Measurements from ENCODE around the gene NBAS. TPM values are rescaled to one million over a fixed set of nuclear protein-coding genes. Genes with fewer than 3 reads are reported as not detected.
A peak's percentile ranks its signal among the peaks of the same experiment; 100 is the strongest.

The NBAS gene
- 43.7 TPM for polyA plus RNA-seq (2013)

- peaks cover 9 to 32% (median 22%) of the 10 kb centered on the region in 4 experiments for H3K4me1 ChIP-seq (ENCODE audit: control extremely low read depth in 1 of 4, control insufficient read depth in 4 of 4, insufficient read depth in 4 of 4, low read length in 3 of 4)
- peak; percentile 81 to 86 (median 85) for DNase-seq
- H3K36me3 ChIP-seq (ENCODE audit: control insufficient read depth in 4 of 4, insufficient read depth in 4 of 4, low read length in 3 of 4) = no peaks in the 10 kb centered on the region
- WGBS (ENCODE audit: insufficient coverage) = 0% methylated on average over 27 of the region's 30 CpGs
- no peaks in the 10 kb centered on the region for H3K27me3 ChIP-seq (replicated peaks in 2 of 5; ENCODE audit: control insufficient read depth in 4 of 5, insufficient read depth in 5 of 5, low read length in 4 of 5)
- no peaks in the 10 kb centered on the region for H3K9me3 ChIP-seq (ENCODE audit: control extremely low read depth in 1 of 5, control insufficient read depth in 4 of 5, insufficient read depth in 2 of 5, low read depth in 1 of 5, low read length in 4 of 5)
- peak within 1 kb of the TSS; percentile 84 to 99 (median 92) for H3K4me3 ChIP-seq (ENCODE audit: control insufficient read depth in 1 of 7, extremely low read depth in 1 of 7, insufficient read depth in 4 of 7, low read depth in 2 of 7, low read length in 6 of 7)
- ChIA-PET CTCF (interaction anchor here (0.6 to 3.1 kb wide), 7 partner anchors 8 to 236 kb away, joined by 3 to 13 read pairs (median 3); no protein-coding TSS in a partner anchor), POLR2A (no interaction called here)
- H3K27ac ChIP-seq (ENCODE audit: insufficient read depth in 1 of 2, low read depth in 1 of 2, low read length in 2 of 2, poor library complexity in 1 of 2, severe bottlenecking in 2 of 2) = peak within 1 kb of the TSS; percentile 74 to 89
Measured at GRCh38 chr2:15560988-15561573, at the start of gene NBAS. Gene NBAS, minus strand, starts transcription at chr2:15561334. Its CDS starts 30 bp downstream, at chr2:15561304.

- no peaks in the 10 kb centered on the region for H3K27me3 ChIP-seq (replicated peaks in 2 of 5; ENCODE audit: control insufficient read depth in 4 of 5, insufficient read depth in 5 of 5, low read length in 4 of 5)
- no peaks in the 10 kb centered on the region for H3K4me1 ChIP-seq (ENCODE audit: control extremely low read depth in 1 of 4, control insufficient read depth in 4 of 4, insufficient read depth in 4 of 4, low read length in 3 of 4)
- ChIA-PET POLR2A (interaction anchor here (0.6 kb wide), 1 partner anchor 14 kb away, joined by 3 read pairs; no protein-coding TSS in a partner anchor), CTCF (interaction anchor here (0.6 kb wide), 2 partner anchors 19 to 20 kb away, joined by 3 read pairs; no protein-coding TSS in a partner anchor)
- DNase-seq = no peak
- no peak overlapping the region for H3K27ac ChIP-seq (ENCODE audit: insufficient read depth in 1 of 2, low read depth in 1 of 2, low read length in 2 of 2, poor library complexity in 1 of 2, severe bottlenecking in 2 of 2)
- H3K4me3 ChIP-seq (ENCODE audit: control insufficient read depth in 1 of 7, extremely low read depth in 1 of 7, insufficient read depth in 4 of 7, low read depth in 2 of 7, low read length in 6 of 7) = no peak overlapping the region
- no peaks in the 10 kb centered on the region for H3K9me3 ChIP-seq (ENCODE audit: control extremely low read depth in 1 of 5, control insufficient read depth in 4 of 5, insufficient read depth in 2 of 5, low read depth in 1 of 5, low read length in 4 of 5)
- no CpG with 5 or more reads among the region's 5 CpGs for WGBS (ENCODE audit: insufficient coverage)
- peaks cover 14 to 68% (median 45%) of the 10 kb centered on the region in 4 experiments for H3K36me3 ChIP-seq (ENCODE audit: control insufficient read depth in 4 of 4, insufficient read depth in 4 of 4, low read length in 3 of 4)
Measured at GRCh38 chr2:15610430-15610952, 49.4 kb upstream of the NBAS start.

GRCh38 chr2:15609341-15610042, 48.4 kb upstream of the NBAS start:
- DNase-seq = no peak
- Histone ChIP-seq H3K27ac (ENCODE audit: insufficient read depth in 1 of 2, low read depth in 1 of 2, low read length in 2 of 2, poor library complexity in 1 of 2, severe bottlenecking in 2 of 2) (no peak overlapping the region), H3K27me3 (replicated peaks in 2 of 5; ENCODE audit: control insufficient read depth in 4 of 5, insufficient read depth in 5 of 5, low read length in 4 of 5) (no peaks in the 10 kb centered on the region), H3K9me3 (ENCODE audit: control extremely low read depth in 1 of 5, control insufficient read depth in 4 of 5, insufficient read depth in 2 of 5, low read depth in 1 of 5, low read length in 4 of 5) (no peaks in the 10 kb centered on the region), H3K4me1 (ENCODE audit: control extremely low read depth in 1 of 4, control insufficient read depth in 4 of 4, insufficient read depth in 4 of 4, low read length in 3 of 4) (no peaks in the 10 kb centered on the region), H3K36me3 (ENCODE audit: control insufficient read depth in 4 of 4, insufficient read depth in 4 of 4, low read length in 3 of 4) (peaks cover 24 to 71% (median 54%) of the 10 kb centered on the region in 4 experiments), H3K4me3 (ENCODE audit: control insufficient read depth in 1 of 7, extremely low read depth in 1 of 7, insufficient read depth in 4 of 7, low read depth in 2 of 7, low read length in 6 of 7) (no peak overlapping the region)
- no CpG with 5 or more reads among the region's 1 CpG for WGBS (ENCODE audit: insufficient coverage)
- ChIA-PET POLR2A (no interaction called here), CTCF (no interaction called here)

GRCh38 chr2:15608392-15608761, 47.2 kb upstream of the NBAS start:
- POLR2A ChIA-PET = interaction anchor here (0.6 kb wide), 1 partner anchor 516 kb away, joined by 3 read pairs; no protein-coding TSS in a partner anchor
- H3K27ac ChIP-seq (ENCODE audit: insufficient read depth in 1 of 2, low read depth in 1 of 2, low read length in 2 of 2, poor library complexity in 1 of 2, severe bottlenecking in 2 of 2) = no peak overlapping the region
- H3K4me3 ChIP-seq (ENCODE audit: control insufficient read depth in 1 of 7, extremely low read depth in 1 of 7, insufficient read depth in 4 of 7, low read depth in 2 of 7, low read length in 6 of 7) = no peak overlapping the region
- H3K27me3 ChIP-seq (replicated peaks in 2 of 5; ENCODE audit: control insufficient read depth in 4 of 5, insufficient read depth in 5 of 5, low read length in 4 of 5) = no peaks in the 10 kb centered on the region
- no CpG with 5 or more reads among the region's 4 CpGs for WGBS (ENCODE audit: insufficient coverage)
- CTCF ChIA-PET = interaction anchor here (0.6 kb wide), 1 partner anchor 1004 kb away, joined by 3 read pairs; no protein-coding TSS in a partner anchor
- H3K4me1 ChIP-seq (ENCODE audit: control extremely low read depth in 1 of 4, control insufficient read depth in 4 of 4, insufficient read depth in 4 of 4, low read length in 3 of 4) = no peaks in the 10 kb centered on the region
- H3K36me3 ChIP-seq (ENCODE audit: control insufficient read depth in 4 of 4, insufficient read depth in 4 of 4, low read length in 3 of 4) = peaks cover 30 to 75% (median 60%) of the 10 kb centered on the region in 4 experiments
- DNase-seq = no peak
- H3K9me3 ChIP-seq (ENCODE audit: control extremely low read depth in 1 of 5, control insufficient read depth in 4 of 5, insufficient read depth in 2 of 5, low read depth in 1 of 5, low read length in 4 of 5) = no peaks in the 10 kb centered on the region

- Histone ChIP-seq H3K27me3 (replicated peaks in 2 of 5; ENCODE audit: control insufficient read depth in 4 of 5, insufficient read depth in 5 of 5, low read length in 4 of 5) (no peaks in the 10 kb centered on the region), H3K4me3 (ENCODE audit: control insufficient read depth in 1 of 7, extremely low read depth in 1 of 7, insufficient read depth in 4 of 7, low read depth in 2 of 7, low read length in 6 of 7) (no peak overlapping the region), H3K9me3 (ENCODE audit: control extremely low read depth in 1 of 5, control insufficient read depth in 4 of 5, insufficient read depth in 2 of 5, low read depth in 1 of 5, low read length in 4 of 5) (no peaks in the 10 kb centered on the region), H3K4me1 (ENCODE audit: control extremely low read depth in 1 of 4, control insufficient read depth in 4 of 4, insufficient read depth in 4 of 4, low read length in 3 of 4) (no peaks in the 10 kb centered on the region), H3K27ac (ENCODE audit: insufficient read depth in 1 of 2, low read depth in 1 of 2, low read length in 2 of 2, poor library complexity in 1 of 2, severe bottlenecking in 2 of 2) (no peak overlapping the region), H3K36me3 (ENCODE audit: control insufficient read depth in 4 of 4, insufficient read depth in 4 of 4, low read length in 3 of 4) (peaks cover 35 to 77% (median 63%) of the 10 kb centered on the region in 4 experiments)
- DNase-seq = no peak
- 96% methylated on average over 5 of the region's 7 CpGs for WGBS (ENCODE audit: insufficient coverage)
- ChIA-PET CTCF (no interaction called here), POLR2A (no interaction called here)
Measured at GRCh38 chr2:15607709-15608391, 46.7 kb upstream of the NBAS start.

- Histone ChIP-seq H3K4me1 (ENCODE audit: control extremely low read depth in 1 of 4, control insufficient read depth in 4 of 4, insufficient read depth in 4 of 4, low read length in 3 of 4) (no peaks in the 10 kb centered on the region), H3K27ac (ENCODE audit: insufficient read depth in 1 of 2, low read depth in 1 of 2, low read length in 2 of 2, poor library complexity in 1 of 2, severe bottlenecking in 2 of 2) (no peak overlapping the region), H3K9me3 (ENCODE audit: control extremely low read depth in 1 of 5, control insufficient read depth in 4 of 5, insufficient read depth in 2 of 5, low read depth in 1 of 5, low read length in 4 of 5) (no peaks in the 10 kb centered on the region), H3K27me3 (replicated peaks in 2 of 5; ENCODE audit: control insufficient read depth in 4 of 5, insufficient read depth in 5 of 5, low read length in 4 of 5) (no peaks in the 10 kb centered on the region), H3K4me3 (ENCODE audit: control insufficient read depth in 1 of 7, extremely low read depth in 1 of 7, insufficient read depth in 4 of 7, low read depth in 2 of 7, low read length in 6 of 7) (no peak overlapping the region), H3K36me3 (ENCODE audit: control insufficient read depth in 4 of 4, insufficient read depth in 4 of 4, low read length in 3 of 4) (peaks cover 42 to 88% (median 71%) of the 10 kb centered on the region in 4 experiments)
- no CpG with 5 or more reads among the region's 8 CpGs for WGBS (ENCODE audit: insufficient coverage)
- DNase-seq = no peak
- ChIA-PET CTCF (no interaction called here), POLR2A (no interaction called here)
Measured at GRCh38 chr2:15606481-15607441, 45.6 kb upstream of the NBAS start.

Measured in common myeloid progenitor, CD34-positive (primary cell).